ENCODE measurements around the gene ZNF319.

DNA sequence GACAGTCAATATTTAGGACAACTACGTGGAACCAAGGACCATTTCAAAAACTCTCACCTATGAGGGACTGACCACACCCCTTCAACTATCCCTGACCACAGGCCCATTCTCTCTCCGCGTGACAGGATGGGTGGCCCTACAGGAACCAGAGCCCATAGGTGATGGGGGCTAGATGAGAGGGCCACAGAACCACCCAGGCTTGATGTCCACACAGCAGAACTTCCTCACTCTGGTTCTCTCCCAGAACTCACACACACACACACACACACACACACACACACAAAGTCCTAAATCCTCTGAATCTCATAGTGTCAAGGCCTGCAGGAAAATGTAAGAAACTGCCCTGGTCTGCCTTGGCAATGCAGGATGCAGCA is 1.5 kb downstream of the ZNF319 start:
- TF ChIP-seq CTCF (IDR thresholded peaks at IDR 0.05; ENCODE audit: low read depth, low read length, missing input control) (no peak), SP1 (IDR thresholded peaks at IDR 0.05) (no peak), REST (IDR thresholded peaks at IDR 0.05) (no peak), TAF1 (conservative IDR thresholded peaks at IDR 0.05) (no peak), RXRA (IDR thresholded peaks at IDR 0.05) (no peak), GABPA (IDR thresholded peaks at IDR 0.05 in 1 of 2, conservative IDR thresholded peaks at IDR 0.05 in 1 of 2) (no peak)
